PC-9 (cell line): ENCODE results near the gene NF2. TPM values are rescaled to one million over a fixed set of nuclear protein-coding genes. Genes with fewer than 3 reads are reported as not detected.
A peak's percentile ranks its signal among the peaks of the same experiment; 100 is the strongest.

Experiments
- BruUV-seq: library from RNA; stranded (reverse); fragments of 400-500 nt; replicated peaks from 2 replicates; lab custom pipeline; 2021; lab: Mats Ljungman, UMichigan
- CTCF ChIA-PET: fragments of 300-600 bp; sonication (Branson Sonifier 250); formaldehyde crosslinking; loops from one replicate; lab custom pipeline; 2022; ENCODE audit warnings: antibody characterized with exemption; lab: Charles Lee
- POLR2A ChIA-PET: fragments of 300-600 bp; sonication (Branson Sonifier 250); formaldehyde crosslinking; loops from one replicate; lab custom pipeline; 2022; ENCODE audit warnings: antibody characterized with exemption; ENCODE audit not compliant: unreplicated experiment; lab: Charles Lee
- DNase-seq, 2 experiments: peaks; one replicate each; pipeline versions ENCODE4 v3.0.0 to v3.0.0-alpha.2; 2015 to 2022; ENCODE audit warnings: mixed read lengths in 1 of 2
- H2AFZ ChIP-seq: fragments of 200-600 bp; sonication (generic); 2 replicates; pipeline ENCODE4 v1.8.1; 2017; ENCODE audit warnings: antibody characterized with exemption
- H3F3A ChIP-seq: fragments of 200-600 bp; sonication (generic); 2 replicates; pipeline ENCODE4 v1.8.1; 2017; ENCODE audit warnings: antibody characterized with exemption, mild to moderate bottlenecking, low read depth; ENCODE audit not compliant: insufficient read depth
- H3K27ac ChIP-seq: fragments of 200-600 bp; sonication (generic); 2 replicates; pipeline ENCODE4 v1.6.1; 2016; ENCODE audit warnings: mixed run types
- H3K27me3 ChIP-seq: fragments of 200-600 bp; sonication (generic); 2 replicates; pipeline ENCODE4 v1.6.1; 2016; ENCODE audit warnings: low read depth, mixed run types; ENCODE audit not compliant: insufficient read depth
- H3K36me3 ChIP-seq: fragments of 200-600 bp; sonication (generic); 2 replicates; pipeline ENCODE4 v1.6.1; 2016; ENCODE audit warnings: low read depth, mixed run types
- H3K4me1 ChIP-seq: fragments of 200-600 bp; sonication (generic); replicated peaks from 2 replicates; pipeline ENCODE4 v1.6.1; 2016; ENCODE audit warnings: mixed run types; ENCODE audit not compliant: insufficient read depth
- H3K4me2 ChIP-seq: fragments of 200-600 bp; sonication (generic); 2 replicates; pipeline ENCODE4 v1.6.1; 2017; ENCODE audit warnings: mixed run types
- H3K4me3 ChIP-seq: fragments of 200-600 bp; sonication (generic); 2 replicates; pipeline ENCODE4 v1.6.1; 2016; ENCODE audit warnings: mixed run types
- H3K79me2 ChIP-seq: fragments of 200-600 bp; sonication (generic); 2 replicates; pipeline ENCODE4 v1.6.1; 2017; ENCODE audit warnings: low read depth, mixed run types
- H3K9me2 ChIP-seq: fragments of 200-600 bp; sonication (generic); 2 replicates; pipeline ENCODE4 v1.8.1; 2017; ENCODE audit warnings: mild to moderate bottlenecking; ENCODE audit not compliant: insufficient read depth
- H3K9me3 ChIP-seq: fragments of 200-600 bp; sonication (generic); 2 replicates; pipeline ENCODE4 v1.8.1; 2016; ENCODE audit warnings: low read depth; ENCODE audit not compliant: insufficient read depth
- H4K20me1 ChIP-seq: fragments of 200-600 bp; sonication (generic); 2 replicates; pipeline ENCODE4 v1.8.1; 2017; ENCODE audit not compliant: insufficient read depth
- CTCF ChIP-seq: fragments of 200-600 bp; sonication (generic); conservative IDR thresholded peaks from 2 replicates; pipeline ENCODE4 v1.6.1; 2017; ENCODE audit warnings: mixed run types, antibody characterized with exemption, mild to moderate bottlenecking, moderate library complexity
- EZH2 ChIP-seq: fragments of 200-600 bp; sonication (generic); IDR thresholded peaks from 2 replicates; pipeline ENCODE4 v1.8.0; 2017; ENCODE audit warnings: antibody characterized with exemption, low read depth
- intact Hi-C: fragments of 100-400 bp; cut with micrococcal nuclease; formaldehyde crosslinking; loops from one replicate; pipeline ENCODE4 v1.10.0; 2022; ENCODE audit not compliant: unreplicated experiment
- total RNA-seq: library from RNA; stranded (reverse); gene quantifications from 2 replicates; pipeline ENCODE4 v1.2.3, GENCODE V29; 2021

Gene NF2
- total RNA-seq, 1 experiment from 2014 or later, result 73.2 TPM

- no peak overlapping the region for H2AFZ ChIP-seq
- no peaks in the 10 kb centered on the region for H3K27me3 ChIP-seq
- no peak overlapping the region for H3K4me3 ChIP-seq
- TF ChIP-seq EZH2 (no peak), CTCF (no peak)
- H3K27ac ChIP-seq, result peak overlapping the region; percentile 87
- no peaks in the 10 kb centered on the region for H4K20me1 ChIP-seq
- no peaks in the 10 kb centered on the region for H3K9me2 ChIP-seq
- H3K4me1 ChIP-seq, result peaks cover 60% of the 10 kb centered on the region
- intact Hi-C loops, result no loop called here
- H3F3A ChIP-seq, result peaks cover 58% of the 10 kb centered on the region
- 0 out of 2 replicates have a peak overlapping the region, but pooled peaks have one; percentile 21 for H3K4me2 ChIP-seq
- H3K36me3 ChIP-seq, result no peaks in the 10 kb centered on the region
- peaks cover 93% of the 10 kb centered on the region for H3K79me2 ChIP-seq
- no peaks in the 10 kb centered on the region for H3K9me3 ChIP-seq
- BruUV-seq, result no TSS peak
- ChIA-PET POLR2A (no interaction called here), CTCF (interaction anchor here (0.6 kb wide), 2 partner anchors 221 to 439 kb away, joined by 4 to 5 read pairs; no protein-coding TSS in a partner anchor)
- DNase-seq, result no peak
Measured at GRCh38 chr22:29615705-29616327, 12.4 kb downstream of the NF2 start.

GRCh38 chr22:29617922-29618629, 14.6 kb downstream of the NF2 start:
- H3K27me3 ChIP-seq, result no peaks in the 10 kb centered on the region
- ChIA-PET CTCF (no interaction called here), POLR2A (interaction anchor here (0.7 kb wide), 1 partner anchor 567 kb away, joined by 6 read pairs; no protein-coding TSS in a partner anchor)
- no peaks in the 10 kb centered on the region for H3K9me2 ChIP-seq
- TF ChIP-seq EZH2 (no peak), CTCF (no peak)
- H3K4me1 ChIP-seq, result peaks cover 80% of the 10 kb centered on the region
- H2AFZ ChIP-seq, result no peak overlapping the region
- no TSS peak for BruUV-seq
- H3K79me2 ChIP-seq, result peaks cover 78% of the 10 kb centered on the region
- intact Hi-C loops, result no loop called here
- peak overlapping the region; percentile 45; the same call in 1 of the 2 replicates for H3K4me3 ChIP-seq
- peak; percentile 37 to 97 for DNase-seq
- peaks cover 78% of the 10 kb centered on the region for H3F3A ChIP-seq
- peak overlapping the region; percentile 85 for H3K4me2 ChIP-seq
- no peaks in the 10 kb centered on the region for H3K9me3 ChIP-seq
- no peaks in the 10 kb centered on the region for H3K36me3 ChIP-seq
- H4K20me1 ChIP-seq, result no peaks in the 10 kb centered on the region
- peak overlapping the region; percentile 87 for H3K27ac ChIP-seq

- Histone ChIP-seq H3K4me1 (peaks cover 97% of the 10 kb centered on the region), H3K4me3 (no peak overlapping the region), H3F3A (peaks cover 84% of the 10 kb centered on the region), H3K36me3 (no peaks in the 10 kb centered on the region), H3K9me3 (no peaks in the 10 kb centered on the region), H3K9me2 (no peaks in the 10 kb centered on the region), H4K20me1 (no peaks in the 10 kb centered on the region), H3K27ac (peak overlapping the region; percentile 87), H3K79me2 (peaks cover 77% of the 10 kb centered on the region), H3K4me2 (peak overlapping the region; percentile 85), H2AFZ (no peak overlapping the region), H3K27me3 (no peaks in the 10 kb centered on the region)
- DNase-seq, result peak; percentile 46 to 99
- ChIA-PET CTCF (no interaction called here), POLR2A (no interaction called here)
- TF ChIP-seq EZH2 (no peak), CTCF (no peak)
- BruUV-seq, result no TSS peak
- intact Hi-C loops, result loop anchor here (5.0 to 10.0 kb wide), 3 partner anchors 143 to 630 kb away; partner anchors contain the start of genes UQCR10 and ZMAT5
Measured at GRCh38 chr22:29621761-29622526, 18.5 kb downstream of the NF2 start.
